HG02798 (cell line): ENCODE measurements around the gene PNMA6F.

Experiments used
- ATAC-seq: cut with Tn5 transposase; IDR thresholded peaks from one replicate; pipeline ENCODE4 v1.9.1; 2021; ENCODE audit warnings: mild to moderate bottlenecking; ENCODE audit not compliant: unreplicated experiment, poor library complexity

Gene PNMA6F

DNA sequence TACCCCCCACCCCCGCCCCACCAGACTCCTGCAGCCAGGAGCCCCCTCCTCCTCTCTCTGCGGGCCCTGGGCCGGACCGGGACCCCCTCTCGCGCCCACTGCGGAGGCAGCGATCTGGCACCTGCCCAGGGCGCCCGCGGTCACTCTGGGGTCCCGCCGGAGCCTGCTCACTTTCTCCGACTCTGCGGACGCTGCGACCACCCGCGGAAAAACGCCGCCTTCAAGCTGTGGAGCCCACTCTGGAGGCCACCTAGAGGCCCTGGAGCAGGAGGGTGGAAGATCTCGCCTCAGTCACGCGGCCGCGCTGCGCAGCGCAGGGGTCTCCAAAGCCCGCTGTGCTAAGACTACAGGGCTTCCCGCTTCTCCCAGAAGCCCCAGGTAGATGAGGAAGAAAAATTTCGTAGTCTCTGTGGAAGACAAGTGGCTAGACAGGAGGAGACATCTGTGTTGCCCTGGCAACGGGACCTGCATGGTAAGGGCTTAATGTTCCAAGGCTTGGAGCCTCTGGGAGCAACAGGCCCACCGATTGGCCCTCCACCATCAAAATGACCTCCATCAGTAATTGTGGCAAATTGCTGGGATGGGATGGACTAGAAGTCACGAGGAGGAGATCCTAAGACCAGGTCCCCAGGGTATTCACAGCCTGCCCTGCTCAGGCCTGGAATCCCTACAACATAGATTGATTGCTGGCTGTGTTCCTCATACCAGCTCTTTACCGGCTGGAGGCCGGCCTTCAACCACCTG is at the start of gene PNMA6F:
Gene PNMA6F, minus strand, starts transcription at position 387 of the 744 bp plus-strand sequence. CDS start 1,093 bp downstream, outside the sequence.
- ATAC-seq: no peak

DNA sequence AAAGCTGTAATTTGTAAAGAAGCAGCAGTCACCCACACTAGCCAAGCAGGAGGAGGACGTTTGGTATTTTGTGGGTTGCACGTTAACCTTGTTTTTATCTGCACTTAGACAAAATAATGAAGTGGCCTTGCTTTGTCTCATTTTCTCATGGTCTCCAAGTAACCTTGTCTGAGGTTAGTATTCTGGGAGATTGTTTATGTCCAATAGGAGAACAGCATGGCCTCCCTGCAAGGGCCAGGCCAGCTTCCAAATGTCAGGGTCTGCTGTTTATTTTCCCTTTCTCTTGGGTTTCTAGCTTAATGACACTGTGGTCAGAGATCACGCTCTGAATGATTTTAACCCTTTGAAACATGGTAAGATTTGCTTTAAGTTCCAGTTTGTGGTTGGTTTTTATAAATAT is 49.7 kb upstream of the PNMA6F start:
- ATAC-seq: no peak

DNA sequence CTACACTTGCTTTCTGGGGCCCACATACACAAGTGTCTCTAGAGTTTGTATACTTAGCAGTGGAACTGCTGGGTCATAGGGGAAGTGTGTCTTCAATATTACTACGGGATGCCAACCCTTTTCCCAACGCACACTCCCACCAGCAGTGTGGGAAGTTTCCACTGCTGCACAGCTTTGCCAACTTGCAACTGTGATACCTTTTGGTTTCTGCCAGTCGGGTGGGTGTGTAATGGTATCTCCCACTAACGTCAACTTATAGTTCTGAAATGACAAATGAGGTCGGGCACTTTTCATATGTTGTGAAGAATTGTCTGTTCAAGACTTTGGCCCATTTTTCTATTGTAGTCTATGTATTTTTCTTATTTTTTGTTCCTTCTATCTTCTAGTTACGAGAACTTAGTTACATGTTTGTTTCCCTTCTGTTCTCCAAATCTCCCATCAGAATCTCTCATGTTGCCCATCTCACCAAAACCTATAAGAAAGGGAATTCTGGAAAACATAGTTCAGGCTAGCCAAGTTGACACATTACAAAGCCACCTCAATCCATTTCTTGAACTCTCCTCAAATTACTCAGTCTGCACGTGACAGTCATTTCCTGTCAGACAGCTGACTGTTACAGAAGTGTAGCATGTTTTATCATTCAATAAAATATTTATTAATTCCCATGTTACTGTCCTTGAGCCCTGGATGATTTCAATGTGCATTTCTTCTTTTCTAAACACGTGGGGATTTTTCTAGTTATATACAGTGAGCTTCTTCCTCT is 48.9 kb upstream of the PNMA6F start:
- ATAC-seq: no peak

DNA sequence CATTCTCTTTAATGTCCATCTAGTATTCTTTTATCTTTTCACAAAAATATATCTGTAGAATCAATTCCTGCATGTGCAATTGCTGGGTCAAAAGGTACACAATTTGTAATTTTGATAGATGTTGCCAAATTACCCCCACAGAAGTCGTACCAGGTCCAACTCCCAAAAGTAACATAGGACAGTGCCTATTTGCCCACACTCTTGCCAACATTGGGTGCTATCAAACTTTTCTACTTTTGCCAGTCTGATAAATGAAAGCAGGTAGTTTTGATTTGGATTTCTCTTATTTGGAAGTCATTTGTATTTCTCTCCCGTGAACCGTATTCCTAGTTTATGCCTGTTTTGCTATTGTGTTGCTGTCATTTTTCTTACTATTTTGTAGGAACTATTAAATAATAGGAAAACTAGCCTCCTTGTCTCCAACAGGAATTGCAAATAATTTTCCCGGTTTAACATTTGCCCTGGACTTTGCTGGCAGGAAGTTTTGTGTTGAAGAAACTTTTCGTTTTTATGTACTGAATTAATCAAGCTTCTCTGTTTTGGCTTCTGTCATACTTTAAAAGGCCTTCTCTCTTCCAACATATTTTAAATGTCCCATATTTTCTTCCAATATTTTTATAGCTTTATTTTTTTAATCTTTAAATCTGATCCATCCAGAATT is 45.4 kb upstream of the PNMA6F start:
- no peak for ATAC-seq

DNA sequence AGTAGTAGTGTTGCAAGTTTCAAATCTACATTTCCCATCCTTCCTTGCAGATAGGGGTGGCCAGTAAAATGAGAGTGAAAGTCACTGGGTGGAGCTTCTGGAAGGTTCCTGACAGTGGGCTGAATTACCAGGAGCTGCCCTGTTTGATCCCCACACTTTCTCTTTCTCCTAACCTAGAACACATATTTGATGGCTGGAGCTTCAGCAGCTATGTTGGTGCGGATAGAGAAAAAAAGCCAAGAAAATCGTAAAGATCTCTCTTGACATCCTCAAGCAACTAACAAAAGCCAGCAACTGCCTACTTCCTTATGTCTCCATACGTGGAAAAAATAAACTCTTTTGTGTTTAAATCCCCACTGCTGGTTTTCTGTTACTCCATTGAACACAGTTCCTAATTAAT is 44.6 kb upstream of the PNMA6F start:
- ATAC-seq: no peak

DNA sequence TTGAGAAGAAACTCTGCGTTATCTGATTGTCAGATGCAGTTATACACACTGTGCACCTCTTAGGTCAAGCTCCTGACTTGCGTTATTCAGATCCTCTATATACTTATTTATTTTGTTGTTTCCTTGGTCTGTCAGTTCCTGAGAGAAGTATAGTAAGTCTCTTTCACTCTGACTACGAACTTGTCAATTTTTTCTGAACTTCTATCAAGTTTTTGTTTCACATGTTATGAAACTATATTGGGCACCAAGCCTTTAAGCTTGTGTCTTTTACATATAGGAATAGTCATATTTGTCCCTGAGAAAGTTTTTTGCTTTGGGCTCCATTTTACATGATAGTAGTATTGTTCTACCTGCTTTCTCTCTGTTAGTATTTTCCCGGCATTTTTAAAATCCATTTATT is 44.1 kb upstream of the PNMA6F start:
- ATAC-seq: no peak

DNA sequence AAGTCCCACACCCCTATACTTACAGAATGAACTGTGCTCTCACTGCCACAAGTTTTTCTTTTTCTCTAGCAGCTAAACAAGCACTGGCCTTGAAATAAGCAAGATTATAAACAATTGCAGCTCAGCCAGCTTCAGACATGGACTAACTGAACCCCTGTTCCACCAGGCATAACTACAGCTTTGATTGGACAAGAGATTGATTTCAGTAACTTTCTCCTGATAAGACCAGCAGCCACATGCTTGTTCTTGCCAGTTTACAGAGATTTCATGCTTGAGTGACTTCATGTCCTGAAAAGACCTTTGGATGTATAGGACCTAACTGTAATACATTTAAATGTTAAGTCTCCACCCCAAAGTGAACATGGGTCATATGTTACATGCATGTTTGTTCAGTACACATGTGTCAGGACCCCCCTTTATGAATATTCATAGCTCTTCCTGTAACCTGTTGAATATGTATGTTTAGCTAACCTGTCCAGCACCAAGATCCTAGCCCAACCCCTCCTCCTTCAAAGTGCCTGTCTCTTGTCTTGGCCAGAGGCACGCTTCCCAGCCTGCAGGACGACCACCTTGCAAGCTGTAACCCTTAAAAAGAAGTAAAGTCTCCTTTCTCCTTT is 40.3 kb upstream of the PNMA6F start:
- no peak for ATAC-seq

DNA sequence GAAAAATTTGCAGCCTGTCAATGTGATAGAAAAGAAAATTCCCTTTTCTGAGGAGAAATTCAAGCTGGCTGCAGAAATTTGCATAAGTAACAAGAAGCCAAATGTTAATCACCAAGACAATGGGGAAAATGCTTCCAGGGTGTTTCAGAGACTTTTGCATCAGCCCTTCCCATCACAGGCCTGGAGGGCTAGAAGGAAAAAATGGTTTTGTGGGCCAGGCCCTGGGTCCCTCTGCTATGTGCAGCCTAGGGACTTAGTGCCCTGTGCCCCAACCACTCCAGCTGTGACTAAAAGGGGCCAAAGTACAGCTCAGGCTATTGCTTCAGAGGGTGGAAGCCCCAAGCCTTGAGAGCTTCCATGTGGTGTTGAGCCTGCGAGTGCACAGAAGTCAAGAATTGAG is 36.3 kb upstream of the PNMA6F start:
- no peak for ATAC-seq

DNA sequence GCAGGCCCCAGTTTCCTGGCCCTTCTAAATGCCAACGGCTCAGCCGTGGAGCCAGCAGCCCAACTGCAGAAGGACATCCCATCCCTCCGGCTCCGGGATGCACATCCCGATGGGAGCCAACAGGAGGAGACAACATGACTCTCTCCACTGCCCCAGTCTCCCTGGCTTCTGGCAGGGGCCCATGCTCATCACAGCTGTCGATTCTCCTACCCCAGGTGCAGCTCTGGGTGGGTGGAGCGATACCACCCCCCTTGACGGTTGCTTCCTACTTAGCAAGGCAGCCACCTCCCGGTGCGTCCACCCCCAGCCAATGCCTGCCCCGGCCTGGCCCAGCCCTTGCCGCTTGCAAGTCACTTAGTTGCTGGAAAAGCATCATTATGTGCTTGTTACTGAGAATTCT is 31.8 kb upstream of the PNMA6F start:
- ATAC-seq: no peak

DNA sequence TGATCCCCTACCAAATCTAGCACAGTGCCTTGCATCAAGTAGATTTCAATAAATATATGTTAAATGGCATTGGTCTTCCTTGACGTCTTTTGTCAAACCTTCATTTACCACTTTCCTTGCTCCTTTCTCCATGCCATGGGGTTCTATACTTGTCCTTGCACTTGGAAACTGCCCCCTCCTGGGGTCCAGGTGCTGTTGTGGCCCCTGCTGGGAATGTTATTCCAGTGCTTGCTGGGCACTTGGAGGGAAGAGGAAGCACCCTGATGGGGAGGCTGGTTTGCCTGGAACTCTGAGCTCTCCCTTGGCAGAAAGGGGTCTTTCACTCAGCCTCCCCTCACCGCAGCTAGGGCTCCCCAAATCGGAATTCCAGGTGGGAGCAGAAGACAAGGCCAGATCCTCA is 31.3 kb upstream of the PNMA6F start:
- no peak for ATAC-seq

DNA sequence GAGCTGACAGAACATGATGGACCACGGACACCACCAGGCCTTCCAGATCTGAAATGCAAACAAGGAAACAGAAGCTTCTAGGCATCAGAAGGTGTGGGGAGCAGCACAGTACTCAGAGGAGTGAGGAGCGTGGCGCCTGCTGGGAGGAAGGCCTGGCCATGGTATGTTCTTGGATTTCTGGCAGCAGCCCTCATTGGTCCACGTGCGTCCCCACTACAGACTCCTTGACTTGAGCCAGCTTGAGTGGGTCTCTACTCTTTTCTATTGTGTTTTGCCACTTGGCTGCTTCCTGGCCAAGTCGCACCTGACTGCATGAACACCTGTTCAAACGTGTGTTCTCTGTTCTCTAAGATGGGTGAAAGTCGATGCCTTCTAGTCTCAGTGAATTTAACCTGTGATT is 30.4 kb upstream of the PNMA6F start:
- no peak for ATAC-seq

DNA sequence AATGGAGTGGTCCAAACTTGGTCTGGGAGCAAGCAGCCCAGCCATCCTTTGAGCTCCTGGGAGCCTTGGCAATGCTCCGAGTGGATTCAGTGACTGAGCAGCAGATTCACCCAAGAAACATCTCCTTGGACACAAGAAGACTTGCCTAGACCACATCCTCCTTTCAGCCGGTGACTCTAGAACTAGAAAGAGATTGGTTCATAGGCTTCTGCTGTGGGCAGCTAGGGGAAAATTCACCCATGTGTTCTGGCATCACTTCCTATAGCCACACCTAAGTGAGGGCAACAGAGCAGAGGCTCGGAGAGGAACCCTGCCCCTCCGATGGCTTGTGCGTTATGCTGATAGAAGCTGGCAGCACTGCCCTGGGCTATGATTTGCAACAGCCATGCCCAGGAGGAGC is 28.4 kb upstream of the PNMA6F start:
- no peak for ATAC-seq

DNA sequence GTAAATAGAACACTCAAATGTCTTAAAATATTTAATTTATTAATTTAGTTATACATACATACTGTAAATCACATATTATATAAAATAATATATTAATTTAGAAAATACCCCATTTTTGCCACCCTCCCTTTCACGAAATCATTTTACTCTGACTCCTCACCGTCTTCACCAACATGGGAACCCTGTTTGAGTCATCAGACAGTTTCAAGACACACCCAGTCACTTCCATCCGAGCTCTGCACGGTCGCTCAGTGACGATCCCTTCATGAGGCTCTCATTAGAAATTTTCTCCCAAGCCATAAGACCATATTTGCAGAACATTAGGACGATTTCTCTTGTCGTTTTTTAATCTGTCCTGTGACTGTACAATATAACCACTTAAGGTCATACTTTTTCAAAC is 26.9 kb upstream of the PNMA6F start:
- ATAC-seq: no peak

DNA sequence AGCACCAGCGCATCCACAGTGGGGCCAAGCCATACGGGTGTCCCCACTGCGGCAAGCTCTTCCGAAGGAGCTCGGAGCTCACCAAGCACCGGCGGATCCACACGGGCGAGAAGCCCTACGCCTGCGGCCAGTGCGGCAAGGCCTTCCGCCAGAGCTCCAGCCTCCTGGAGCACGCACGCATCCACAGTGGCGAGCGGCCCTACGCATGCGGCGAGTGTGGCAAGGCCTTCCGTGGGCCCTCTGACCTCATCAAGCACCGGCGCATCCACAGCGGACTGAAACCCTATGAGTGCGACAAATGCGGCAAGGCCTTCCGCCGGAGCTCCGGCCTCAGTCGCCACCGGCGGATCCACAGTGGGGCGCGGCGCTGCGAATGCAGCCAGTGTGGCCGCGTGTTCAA is 26.0 kb upstream of the PNMA6F start:
- no peak for ATAC-seq

DNA sequence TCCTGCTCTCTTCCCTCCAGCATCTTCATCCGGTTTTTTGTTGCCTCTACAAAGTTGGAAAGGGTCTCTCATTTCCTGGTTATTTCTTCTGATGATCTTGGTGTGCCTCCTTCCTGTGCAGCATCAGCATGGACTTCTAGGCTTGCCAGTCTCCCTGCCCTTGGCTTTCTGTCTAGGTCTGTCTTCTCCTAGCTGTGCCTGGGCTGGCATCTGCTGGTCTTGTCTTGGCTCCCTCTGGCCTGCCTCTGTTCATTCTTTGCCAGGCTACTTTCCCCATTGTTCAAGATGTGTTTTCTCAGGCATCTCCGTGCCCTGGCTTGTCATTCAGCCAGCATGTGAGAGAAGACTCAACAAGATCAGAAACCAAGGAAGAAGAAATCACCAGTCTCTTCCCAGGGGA is 22.1 kb upstream of the PNMA6F start:
- ATAC-seq: no peak

DNA sequence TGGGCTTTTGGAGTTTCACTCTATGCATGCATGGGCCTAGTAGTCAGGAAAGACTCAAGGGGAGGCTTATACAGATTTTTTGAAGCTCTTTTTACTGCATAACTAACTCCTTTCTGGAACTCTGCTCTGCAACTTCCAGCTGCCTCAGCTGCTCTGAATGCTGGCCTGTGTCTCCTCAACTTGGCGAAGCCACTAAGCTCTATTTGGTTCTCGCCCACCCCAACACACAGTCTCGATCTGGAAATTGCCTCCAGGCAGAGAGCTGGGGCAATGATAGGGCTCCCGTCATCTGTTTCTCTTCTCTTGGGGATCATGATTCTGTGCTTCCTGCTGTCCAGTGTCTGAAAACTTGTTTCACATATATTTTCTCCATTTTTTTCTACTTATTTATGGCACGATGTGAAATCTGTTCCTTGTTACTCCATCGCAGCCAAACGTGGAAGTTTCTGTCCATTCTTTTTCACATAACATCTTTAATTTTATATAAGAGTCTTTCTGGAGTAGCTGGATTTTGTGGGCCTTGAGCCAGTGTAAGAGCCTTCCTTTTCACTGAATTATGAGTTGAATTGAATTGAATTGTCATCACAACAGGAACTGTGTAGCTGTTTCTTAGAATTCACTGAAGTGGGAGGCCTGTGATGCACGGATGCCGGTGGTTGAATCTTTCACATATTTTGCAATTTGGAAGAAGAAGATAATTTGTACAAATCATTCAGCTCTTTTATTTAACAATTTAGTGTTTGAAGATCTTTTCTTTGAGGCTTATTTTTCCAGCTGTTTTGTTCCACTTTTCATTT is 21.4 kb upstream of the PNMA6F start:
- no peak for ATAC-seq

DNA sequence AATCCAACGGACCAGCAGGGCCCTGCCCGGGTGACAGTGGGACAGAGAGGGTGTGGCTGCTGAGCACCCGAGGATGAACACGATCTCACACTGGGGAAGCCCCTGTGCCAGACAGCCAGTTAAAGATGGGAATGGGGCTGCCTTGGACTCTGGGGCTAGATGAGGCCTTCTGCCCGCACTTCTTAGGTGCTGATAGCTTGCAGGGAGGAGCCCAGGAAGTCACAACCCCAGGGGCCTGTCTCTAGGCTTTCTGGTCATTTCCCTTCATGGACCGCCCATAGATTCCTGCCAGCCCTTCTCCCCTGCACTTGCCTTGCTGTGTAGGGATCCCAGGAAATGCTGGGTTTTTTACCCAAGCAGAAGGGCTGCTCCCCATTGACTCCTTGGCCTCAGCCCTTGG is 18.5 kb upstream of the PNMA6F start:
- no peak for ATAC-seq

DNA sequence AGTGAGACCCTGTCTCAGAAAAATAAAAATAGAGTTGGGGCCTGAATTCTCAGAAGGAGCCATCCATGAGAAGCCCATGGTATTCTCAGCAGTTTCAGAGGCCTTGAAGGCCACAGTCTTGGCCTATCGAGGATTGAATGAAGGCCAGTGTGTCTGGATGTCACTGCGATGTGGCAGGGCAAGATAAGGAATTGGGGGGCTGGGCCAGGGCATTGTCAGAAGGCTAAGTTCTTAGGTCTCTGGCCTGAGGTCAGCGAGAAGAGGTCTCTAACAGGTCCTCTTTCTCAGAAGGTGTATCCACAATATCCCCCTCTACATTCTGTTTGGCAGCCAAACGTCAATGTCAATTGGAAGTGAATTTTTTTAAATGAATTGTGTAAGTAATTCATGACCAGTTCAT is 18.1 kb upstream of the PNMA6F start:
- no peak for ATAC-seq

DNA sequence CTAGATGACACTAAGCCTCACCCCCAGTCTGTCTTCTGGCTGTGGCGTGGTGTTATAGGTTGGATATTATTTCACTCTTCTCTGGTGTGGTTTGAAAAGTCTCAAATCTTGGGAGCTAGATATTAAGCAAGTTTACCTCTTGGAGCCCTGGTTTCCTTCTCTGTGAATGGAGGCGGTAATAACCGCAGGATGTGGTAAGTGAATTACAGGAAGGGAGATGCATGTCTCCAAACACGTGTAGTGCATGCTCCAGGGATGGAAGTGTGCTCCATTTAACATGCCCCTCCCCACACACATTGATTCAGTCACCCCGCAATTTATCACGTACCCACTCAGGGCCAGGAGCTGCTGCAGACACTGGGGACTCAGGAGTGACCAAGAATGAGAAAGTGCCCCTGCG is 17.3 kb upstream of the PNMA6F start:
- no peak for ATAC-seq

DNA sequence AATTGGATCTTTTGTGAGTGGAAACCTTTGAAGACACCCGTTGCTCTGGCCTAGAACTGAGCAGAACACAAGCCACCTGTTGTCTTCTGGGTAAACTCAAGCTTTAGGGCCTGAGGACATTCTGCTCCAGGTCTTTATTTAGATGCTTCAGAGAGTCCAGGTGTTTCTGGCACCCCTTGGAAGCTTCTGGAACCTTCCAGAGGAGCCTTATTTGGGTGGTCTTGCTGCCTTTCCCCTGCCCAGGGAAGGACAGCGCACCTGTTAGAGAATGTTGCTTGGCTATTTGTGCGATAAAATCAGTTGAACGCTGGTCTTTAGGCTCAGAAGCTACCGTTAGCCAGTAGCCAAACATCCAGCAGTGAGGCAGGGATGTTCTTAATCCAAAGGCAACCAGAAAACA is 15.4 kb upstream of the PNMA6F start:
- ATAC-seq: no peak
